NOMO-1 (cell line): ENCODE results near the gene CCDC112.
"Not testable (repeated sequence)": the region's sequence is repeated elsewhere in the genome, so short reads cannot be mapped to it uniquely, and the experiment has no call there.

Experiments used
- DNase-seq, 2 experiments: peaks; one replicate each; lab custom pipeline; 2025; ENCODE audit not compliant: unreplicated experiment in 2 of 2; lab: John Stamatoyannopoulos, UW

CCDC112 gene

DNA sequence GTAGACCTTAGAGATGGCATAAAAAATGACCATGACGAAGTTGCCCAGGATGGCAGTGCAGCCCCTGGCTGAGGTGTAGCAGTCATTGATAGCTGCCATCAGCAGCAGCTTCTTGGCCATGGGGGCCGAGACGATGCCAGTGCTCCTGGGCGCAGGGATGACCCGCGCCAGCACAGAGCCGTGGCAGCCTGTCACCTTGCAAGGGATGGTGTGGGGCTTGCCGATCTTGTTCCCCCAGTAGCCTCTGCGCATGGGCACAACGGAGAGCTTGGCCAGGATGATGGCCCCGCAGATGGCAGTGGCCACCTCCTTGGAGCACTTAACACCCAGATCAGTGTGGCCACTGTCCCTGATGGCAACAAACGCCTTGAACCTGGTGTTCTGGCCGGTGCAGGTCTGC, 31.7 kb downstream of the CCDC112 start:
- DNase-seq = no peak

DNA sequence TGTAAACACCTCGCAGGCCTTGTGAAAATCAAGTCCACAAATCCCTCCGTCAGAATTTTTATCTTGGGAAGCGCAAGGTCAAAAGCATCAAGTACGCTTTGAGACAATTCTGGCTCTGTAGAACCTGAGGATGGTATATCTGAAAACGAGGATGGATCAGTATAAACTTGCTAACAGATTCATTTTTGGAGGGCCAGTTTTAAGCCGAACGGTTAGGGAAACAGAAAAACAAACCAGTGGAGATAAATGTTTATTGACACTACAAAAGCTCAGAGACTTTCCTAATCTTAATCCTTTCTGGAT, 33.4 kb downstream of the CCDC112 start:
- DNase-seq = no peak

- peak; percentile 83 to 84 for DNase-seq
These were observed 34.0 kb downstream of the CCDC112 start, which contains the start of gene PGGT1B for GRCh38 chr5:115262321-115263077. Gene PGGT1B (minus strand): TSS chr5:115262877. CDS start chr5:115262851, 26 bp downstream.

DNA sequence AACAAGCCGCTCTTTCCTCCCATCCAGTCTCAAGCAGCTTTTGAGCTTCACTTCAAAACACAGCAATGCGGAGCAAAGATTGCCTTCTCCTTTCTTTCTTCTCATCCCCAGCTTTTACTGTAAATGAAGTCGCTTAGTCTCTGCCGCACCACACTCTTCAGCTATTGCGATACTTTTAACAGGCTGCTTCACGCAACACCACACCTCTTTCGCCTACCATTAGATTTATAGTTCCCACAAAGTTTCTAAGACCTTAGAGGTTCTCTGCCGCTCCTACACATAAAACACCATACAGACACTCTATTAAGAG, 34.5 kb downstream of the CCDC112 start:
- DNase-seq = peak; percentile 76 to 82

- no peak for DNase-seq
These were observed 36.2 kb downstream of the CCDC112 start for GRCh38 chr5:115260248-115260647.

- DNase-seq = no peak
These were observed 38.5 kb downstream of the CCDC112 start for GRCh38 chr5:115257981-115258380.

- DNase-seq = not testable (repeated sequence)
These were observed 47.1 kb downstream of the CCDC112 start for GRCh38 chr5:115249379-115249778.

GRCh38 chr5:115246361-115246991, 50.0 kb downstream of the CCDC112 start:
- DNase-seq = peak in 1 of 2 experiments; percentile 56

GRCh38 chr5:115243412-115243811, 53.0 kb downstream of the CCDC112 start:
- no peak for DNase-seq

DNA sequence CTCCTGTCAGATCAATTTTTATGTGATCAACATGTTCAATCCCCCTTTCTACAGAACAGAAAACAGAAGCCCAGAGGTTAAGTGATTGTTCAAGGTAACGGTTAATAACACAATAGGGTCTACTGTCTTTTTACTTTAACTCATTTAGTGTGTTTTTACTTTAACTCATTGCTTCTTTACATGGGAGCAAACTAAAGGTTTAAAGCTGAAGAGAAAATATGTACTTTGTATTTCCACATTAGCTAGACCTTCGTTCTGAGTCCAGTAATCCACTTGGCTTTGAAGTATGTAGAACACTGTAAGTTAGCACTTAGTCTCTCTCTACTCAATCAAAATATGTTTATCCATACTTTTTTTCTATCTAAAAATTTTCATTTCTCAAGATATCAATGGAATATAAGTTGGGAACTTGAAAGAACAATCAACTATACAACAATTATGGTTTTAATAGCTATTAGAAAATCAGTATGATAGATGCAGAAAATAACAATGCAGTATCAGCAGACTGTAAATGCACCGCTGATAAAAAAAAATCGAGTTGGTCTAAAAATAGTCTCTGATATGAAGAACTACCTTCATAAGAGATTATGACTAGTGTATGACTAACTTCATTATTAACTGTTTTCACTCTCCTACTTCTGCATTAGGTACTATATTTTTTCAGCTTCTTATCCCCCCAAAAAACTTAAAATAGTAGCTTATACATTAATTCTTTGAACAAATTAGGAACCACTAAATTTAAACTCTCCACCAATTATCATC, 54.4 kb downstream of the CCDC112 start:
- DNase-seq = no peak

DNA sequence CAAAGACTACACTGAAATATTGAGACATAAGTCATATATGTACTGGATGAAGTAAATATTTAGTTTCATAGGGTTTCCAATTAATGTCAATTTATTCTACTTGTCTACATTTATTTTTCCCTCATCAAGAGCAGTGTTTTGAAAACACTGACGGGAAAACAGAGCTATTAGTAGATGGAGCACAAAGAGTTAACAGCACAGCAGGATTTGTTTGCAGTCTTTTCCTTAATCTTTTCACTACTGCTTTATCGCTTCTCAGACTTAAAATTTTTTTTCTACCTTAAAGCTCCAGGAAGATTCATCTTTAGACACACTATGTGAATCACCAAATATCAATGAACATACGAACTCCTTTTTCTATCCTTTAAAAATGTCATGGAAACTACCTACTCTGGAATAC, 59.4 kb downstream of the CCDC112 start:
- no peak for DNase-seq

- DNase-seq = no peak
These were observed 59.9 kb downstream of the CCDC112 start for GRCh38 chr5:115236599-115236998.

DNA sequence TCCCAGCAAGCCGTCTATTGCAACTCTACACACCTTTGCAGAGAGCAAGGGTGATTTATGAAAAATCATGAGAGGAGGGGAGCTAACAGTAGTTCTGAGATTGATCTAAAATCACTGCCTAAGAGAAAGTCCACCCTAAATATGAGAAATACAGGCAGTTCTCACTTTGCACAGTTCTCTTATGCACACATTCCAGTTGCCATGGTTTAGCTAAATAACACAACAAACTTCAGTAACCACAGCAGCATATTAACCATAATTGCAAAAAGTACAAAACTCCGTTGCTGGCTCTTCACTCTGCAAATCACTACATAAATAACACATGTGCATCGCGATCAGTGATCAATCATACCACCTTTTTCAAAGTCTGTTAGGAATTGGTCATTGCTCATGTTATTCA, 64.9 kb downstream of the CCDC112 start:
- DNase-seq = no peak

DNA sequence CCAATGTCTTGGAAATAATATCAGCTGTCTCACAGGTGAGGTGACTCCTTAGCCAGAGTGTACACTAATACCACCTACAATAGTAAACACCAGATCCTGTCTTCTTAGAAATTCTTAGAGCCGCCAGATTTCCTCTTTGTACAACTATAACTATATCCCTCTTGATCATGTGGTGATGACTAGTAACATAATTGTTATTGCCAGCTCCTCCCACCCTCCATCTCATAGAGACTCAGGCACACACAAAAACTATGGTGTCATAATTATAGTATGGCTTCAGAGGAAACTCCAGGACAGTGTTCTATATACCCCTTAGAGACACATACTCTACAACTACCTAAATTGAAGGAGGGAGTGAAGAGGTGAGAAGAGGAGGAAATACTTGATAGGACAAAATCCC, 66.8 kb downstream of the CCDC112 start:
- no peak for DNase-seq

- no peak for DNase-seq
These were observed 69.2 kb downstream of the CCDC112 start for GRCh38 chr5:115227281-115227680.
